GM12874 (cell line): ENCODE measurements around the gene CCNG1.

ENCODE experiments used
- CTCF ChIP-seq: IDR thresholded peaks from 2 replicates; pipeline ENCODE4 v1.5.1; 2011; ENCODE audit warnings: low read depth, mild to moderate bottlenecking, control low read depth, low read length, moderate library complexity; ENCODE audit not compliant: insufficient read depth

CCNG1 gene

GRCh38 chr5:163437309-163438182, at the start of gene CCNG1:
CCNG1 (plus strand) TSS chr5:163437595; CDS start chr5:163439257, 1,662 bp downstream.
- no peak for TF ChIP-seq CTCF

GRCh38 chr5:163395792-163396191, 41.6 kb upstream of the CCNG1 start:
- TF ChIP-seq CTCF = no peak

GRCh38 chr5:163397354-163397753, 40.0 kb upstream of the CCNG1 start:
- TF ChIP-seq CTCF = no peak

- no peak for TF ChIP-seq CTCF
These were observed 37.5 kb upstream of the CCNG1 start for GRCh38 chr5:163399923-163400322.

GRCh38 chr5:163401271-163401670, 36.1 kb upstream of the CCNG1 start:
- no peak for TF ChIP-seq CTCF

- TF ChIP-seq CTCF = no peak
These were observed 35.4 kb upstream of the CCNG1 start for GRCh38 chr5:163402007-163402406.

GRCh38 chr5:163404364-163405173, 32.8 kb upstream of the CCNG1 start:
- TF ChIP-seq CTCF = no peak
